HG03565 (cell line): ENCODE data around the gene CHST3.
"Not testable (repeated sequence)": the region's sequence is repeated elsewhere in the genome, so short reads cannot be mapped to it uniquely, and the experiment has no call there.

ENCODE experiments used
- ATAC-seq: cut with Tn5 transposase; IDR thresholded peaks from one replicate; pipeline ENCODE4 v1.9.1; 2021; ENCODE audit warnings: mild to moderate bottlenecking, moderate library complexity; ENCODE audit not compliant: unreplicated experiment

The CHST3 gene

DNA sequence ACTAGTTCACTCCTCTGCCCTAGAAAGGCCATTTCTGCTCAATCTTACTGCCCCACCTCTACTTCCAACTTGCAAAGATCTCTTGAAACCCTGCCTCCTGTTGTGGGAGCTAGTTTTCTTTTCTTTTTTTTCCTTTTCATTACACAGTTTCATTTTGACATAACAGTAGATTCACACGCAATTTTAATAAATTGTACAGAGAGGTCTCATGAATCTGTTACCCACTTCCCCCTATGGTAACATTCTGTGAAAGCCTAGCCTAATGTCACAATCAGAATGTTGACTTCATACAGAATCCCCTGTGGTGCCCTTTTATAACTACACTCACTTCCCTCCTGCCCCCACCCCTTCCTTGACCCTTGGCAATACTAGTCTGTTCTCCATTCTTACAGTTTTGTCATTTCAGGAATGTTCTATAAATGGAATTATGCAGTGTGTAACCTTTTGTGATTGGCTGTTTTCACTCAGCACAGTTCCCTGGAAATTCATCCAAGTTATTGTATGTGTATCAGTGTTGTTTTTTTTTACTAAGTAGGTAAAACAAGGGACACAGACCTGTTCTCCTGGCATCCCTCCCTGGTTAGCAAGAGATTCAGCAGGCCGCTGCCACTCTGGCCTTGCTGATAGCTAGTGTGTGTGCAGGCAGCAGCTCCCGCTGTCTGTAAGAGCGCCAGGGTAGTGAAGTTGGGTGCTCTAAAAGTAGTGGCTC lies 21.5 kb downstream of the CHST3 start:
- no peak for ATAC-seq

DNA sequence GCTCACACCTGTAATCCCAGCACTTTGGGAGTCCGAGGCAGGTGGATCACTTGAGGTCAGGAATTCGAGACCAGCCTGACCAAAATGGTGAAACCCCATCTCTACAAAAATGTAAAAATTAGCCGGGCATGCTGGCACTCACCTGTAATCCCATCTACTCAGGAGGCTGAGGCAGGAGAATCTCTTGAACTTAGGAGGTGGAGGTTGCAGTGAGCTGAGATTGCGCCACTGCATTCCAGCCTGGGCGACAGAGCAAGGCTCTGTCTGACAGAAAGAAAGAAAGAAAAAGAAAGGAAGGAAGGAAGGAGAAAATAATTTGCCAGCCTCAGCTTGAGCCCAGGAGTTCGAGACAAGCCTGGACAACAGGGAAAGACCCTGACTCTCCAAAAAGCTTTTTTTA lies 24.7 kb downstream of the CHST3 start:
- ATAC-seq: not testable (repeated sequence)

GRCh38 chr10:71989661-71990454 lies 25.7 kb downstream of the CHST3 start:
- no peak for ATAC-seq

GRCh38 chr10:71990706-71991269 lies 26.6 kb downstream of the CHST3 start:
- ATAC-seq: no peak

DNA sequence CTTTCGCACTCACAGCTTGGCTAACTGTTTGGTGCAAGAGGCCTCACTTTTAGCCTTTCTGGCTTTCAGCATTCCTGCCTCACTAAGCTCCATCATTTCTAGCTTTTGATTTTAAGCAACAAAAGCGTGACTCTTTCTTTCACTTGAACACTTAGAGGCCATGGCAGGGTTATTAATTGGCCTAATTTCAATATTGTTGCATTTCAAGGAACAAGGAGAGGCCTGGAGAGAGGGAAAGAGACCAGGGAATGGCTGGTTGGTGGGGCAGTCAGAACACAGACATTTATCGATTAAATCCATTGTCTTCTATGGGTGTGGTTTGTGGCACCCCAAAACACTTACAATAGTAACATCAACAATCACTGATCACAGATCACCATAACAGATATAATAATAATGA lies 31.3 kb downstream of the CHST3 start:
- no peak for ATAC-seq

GRCh38 chr10:71995887-71996575 lies 31.8 kb downstream of the CHST3 start:
- ATAC-seq: no peak

GRCh38 chr10:71996592-71997371 lies 32.6 kb downstream of the CHST3 start:
- ATAC-seq: no peak

DNA sequence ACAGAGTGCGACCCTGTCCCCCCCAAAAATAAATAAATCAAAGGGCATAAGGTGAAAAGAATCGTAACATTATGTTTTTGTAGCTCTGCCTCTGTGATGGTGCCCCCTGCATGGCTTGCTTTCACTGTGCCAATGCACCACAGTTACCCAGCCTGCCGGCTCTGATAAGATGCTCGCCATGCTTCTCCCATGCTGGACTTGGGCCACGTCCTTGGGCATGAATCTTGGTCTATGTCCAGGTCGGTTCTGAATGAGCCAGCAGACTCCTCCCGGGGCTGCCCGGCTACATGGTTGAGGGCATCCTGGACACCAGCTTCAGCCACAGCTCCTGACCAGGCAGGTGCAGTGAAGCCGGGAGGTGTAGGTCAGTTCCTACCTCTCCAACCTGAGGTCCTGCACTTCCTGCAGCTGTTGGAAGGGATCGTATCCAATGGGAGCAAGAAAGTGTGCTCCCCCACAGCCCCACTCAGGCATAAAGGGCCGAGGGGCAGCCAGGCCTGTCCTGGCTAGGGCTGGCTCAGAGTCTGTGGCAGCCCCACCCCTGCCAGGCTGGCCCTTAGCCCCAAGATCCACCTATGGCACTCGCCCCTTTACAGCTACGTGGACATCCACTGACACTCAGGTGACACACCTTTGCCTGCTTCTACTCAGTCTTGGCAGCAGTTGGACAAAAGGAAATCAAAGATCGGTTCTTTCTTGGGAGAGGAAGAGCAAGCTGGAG lies 34.1 kb downstream of the CHST3 start:
- ATAC-seq: no peak

DNA sequence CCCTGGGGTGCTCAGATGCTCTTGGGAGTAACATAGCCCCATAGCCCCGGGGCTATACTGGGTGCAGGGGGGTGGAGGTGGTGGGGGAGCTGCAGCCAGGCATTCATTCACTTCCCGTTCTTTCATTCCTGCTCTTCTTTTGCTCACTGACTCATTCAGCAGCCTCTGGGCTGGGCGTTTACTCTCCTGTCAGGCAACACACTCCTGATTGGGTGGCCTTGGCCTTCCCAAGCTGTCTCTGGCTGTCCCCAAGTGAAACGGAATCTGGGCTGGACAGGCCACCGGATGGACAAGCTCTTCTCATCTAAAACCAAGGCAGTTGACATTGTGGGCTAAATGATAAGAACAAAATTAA lies 34.6 kb downstream of the CHST3 start:
- ATAC-seq: no peak

DNA sequence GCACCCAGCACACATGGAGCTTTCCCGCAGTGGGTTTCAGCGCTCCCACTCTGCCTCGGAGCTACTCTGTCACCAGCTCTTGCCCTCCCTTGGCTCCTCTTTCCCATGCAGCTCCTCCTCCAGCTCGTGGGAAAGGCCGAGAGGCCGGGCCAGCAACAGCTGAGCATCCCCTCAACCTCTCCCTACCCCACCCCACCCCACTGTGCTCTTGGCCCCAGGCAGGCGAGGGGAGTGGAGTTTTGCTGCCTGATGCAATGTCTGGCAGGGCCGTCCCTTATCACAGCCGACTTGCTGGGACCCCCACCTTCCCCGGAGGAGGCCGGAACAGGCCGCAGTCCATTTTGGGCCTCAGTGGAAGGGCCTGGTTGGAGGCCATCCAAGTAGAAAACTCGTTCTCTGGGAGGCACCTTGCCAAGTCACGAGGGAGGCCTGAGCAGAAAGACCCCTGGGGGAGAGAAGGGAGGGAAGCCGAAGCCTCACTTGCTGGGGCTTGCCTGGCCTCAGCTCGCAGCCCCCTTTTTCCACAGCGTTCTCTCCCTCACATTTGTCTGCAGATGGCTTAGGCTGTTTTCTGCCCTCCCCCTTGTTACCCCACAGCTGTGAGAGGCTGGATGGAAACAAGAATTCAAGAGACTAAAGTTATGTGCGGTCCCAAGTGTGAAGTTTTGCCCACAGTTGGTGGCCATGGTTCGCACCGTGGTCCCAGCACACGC lies 35.3 kb downstream of the CHST3 start:
- ATAC-seq: no peak

DNA sequence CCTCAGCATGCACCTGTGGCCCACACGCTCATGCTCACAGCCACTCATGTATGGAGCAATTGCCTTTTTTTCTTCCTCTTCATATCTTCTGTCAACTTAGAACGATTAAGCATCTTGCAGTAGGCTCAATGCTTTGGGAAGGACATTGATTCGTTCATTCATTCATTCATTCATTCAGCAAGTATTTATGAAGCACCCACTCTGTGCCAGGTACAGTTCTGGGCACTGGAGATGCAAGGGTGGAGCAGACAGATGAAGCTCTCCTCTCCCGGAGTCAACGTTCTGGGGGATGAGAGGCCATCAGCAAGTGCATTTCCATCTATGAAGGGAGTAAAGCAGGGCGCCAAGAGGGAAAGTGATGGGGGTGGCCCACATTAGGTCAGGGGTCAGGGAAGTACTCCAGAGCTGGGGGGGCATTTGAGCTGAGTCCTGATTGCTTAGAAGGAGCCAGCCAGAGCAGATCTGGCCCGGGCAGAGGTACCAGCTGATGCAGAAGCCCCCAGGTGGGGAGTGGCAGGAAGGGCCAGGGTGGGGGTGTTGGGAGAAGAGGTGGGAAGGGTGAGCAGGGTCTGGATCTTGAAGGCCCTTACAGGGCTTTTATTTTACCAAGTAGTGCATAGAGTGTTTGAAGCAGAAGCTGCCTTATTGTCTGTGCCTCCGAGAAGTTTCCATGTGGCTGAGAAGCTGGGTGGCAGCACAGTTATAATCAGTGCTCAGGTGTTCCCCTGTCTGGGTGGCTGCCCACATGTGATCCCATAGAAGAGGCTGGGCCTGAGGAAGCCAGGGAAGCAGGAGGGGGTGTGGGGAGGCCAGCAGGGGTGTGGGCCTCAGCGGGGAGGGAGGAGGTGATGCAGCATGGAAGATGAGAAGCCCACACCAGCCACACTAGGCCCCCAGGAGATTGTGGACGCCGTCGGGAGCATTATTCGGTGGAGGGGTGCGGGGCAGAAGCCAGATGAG lies 36.2 kb downstream of the CHST3 start:
- no peak for ATAC-seq

DNA sequence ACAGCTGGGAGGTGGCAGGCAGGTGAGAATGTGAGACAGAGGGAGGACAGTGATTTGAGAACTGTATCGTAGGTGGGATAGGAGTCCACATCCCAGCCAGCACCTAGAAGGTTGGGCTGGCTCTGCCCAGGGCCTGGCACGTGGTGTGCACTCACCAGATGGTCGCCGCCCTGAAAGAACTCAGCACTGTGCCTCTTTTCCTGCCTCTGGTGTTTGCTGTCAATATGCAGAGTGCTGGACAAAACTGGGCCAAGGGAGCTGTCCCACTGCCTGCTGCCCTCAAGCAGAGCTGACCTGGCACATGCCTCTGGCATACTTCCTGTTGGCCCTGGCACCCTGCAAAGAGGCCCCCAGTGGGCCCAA lies 36.8 kb downstream of the CHST3 start:
- no peak for ATAC-seq

DNA sequence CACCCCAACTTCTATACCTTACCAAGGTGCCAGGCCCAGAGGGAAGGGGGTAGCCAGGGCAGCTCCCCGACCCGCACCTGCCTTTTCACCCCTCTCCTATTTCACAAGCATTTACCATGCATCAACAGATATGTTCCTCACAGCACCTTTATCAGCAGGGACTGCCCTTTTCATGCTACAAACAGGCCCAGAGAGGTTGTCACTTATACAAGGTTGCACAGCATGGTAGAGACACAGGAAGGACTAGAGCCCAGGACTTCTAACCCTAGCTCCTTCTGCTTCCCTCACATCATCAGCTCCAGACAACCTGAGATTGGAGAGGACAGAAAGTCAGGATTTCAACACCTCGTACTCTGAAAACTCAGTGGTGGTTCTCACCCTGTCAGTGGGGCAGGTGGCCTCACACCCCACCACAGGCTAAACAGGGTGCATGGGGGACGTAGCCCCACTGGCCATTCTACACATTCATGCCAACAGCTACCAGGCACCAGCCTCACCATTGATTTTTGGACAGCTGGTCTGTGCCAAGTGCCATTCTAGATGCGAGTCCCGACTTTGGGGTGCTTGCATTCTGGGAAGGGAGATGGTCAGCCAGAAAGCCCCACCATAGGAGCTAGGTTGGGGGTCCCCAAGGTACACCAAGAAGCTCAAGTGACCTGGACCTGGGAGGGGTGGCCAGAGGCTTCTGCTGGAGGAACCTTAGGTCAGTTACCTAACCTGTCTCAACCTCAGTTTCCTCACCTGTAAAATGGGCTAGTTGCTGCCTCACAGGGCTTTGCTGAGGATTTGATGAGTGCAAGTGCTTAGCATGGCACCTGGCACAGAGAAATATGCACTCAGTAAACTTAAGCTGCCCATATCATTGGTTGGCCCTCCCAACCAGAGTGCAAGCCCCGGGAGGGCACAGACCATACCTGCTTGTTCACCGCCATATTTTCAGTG lies 38.4 kb downstream of the CHST3 start:
- no peak for ATAC-seq

- no peak for ATAC-seq
Measured at GRCh38 chr10:72006026-72006425, 41.8 kb downstream of the CHST3 start.

GRCh38 chr10:72007246-72007892 lies 43.2 kb downstream of the CHST3 start:
- no peak for ATAC-seq

GRCh38 chr10:72008096-72008981 lies 44.1 kb downstream of the CHST3 start:
- no peak for ATAC-seq
